Skin epidermis (tissue), 12 donors: ENCODE measurements around the gene RAB5IF.
"Not testable (repeated sequence)": the region's sequence is repeated elsewhere in the genome, so short reads cannot be mapped to it uniquely, and the experiment has no call there.

Experiments used
- H3K27ac ChIP-seq, 21 experiments: fragments of 200-600 bp; sonication (generic) in 11 of 21; one replicate each; pipeline ENCODE4 v1.5.0; 2020; ENCODE audit warnings: mild to moderate bottlenecking in 3 of 21, inconsistent platforms in 2 of 21, moderate library complexity in 2 of 21
- H3K4me3 ChIP-seq, 7 experiments: fragments of 200-600 bp; sonication (generic) in 2 of 7; one replicate each; pipeline ENCODE4 v1.5.0; 2020; ENCODE audit warnings: inconsistent platforms in 2 of 7, mild to moderate bottlenecking in 2 of 7, moderate library complexity in 1 of 7

Gene RAB5IF

GRCh38 chr20:36605399-36606157 is at the start of gene RAB5IF:
Gene RAB5IF (plus strand): TSS chr20:36605779. CDS start chr20:36605952, 173 bp downstream.
- Histone ChIP-seq H3K27ac (peak within 1 kb of the TSS; percentile 42 to 98 (median 92)), H3K4me3 (peak within 1 kb of the TSS; percentile 67 to 95 (median 86))

- Histone ChIP-seq H3K27ac (no peak overlapping the region), H3K4me3 (no peak overlapping the region)
Observed at GRCh38 chr20:36562724-36563123, 42.9 kb upstream of the RAB5IF start.

- H3K27ac ChIP-seq = no peak overlapping the region
- no peak overlapping the region for H3K4me3 ChIP-seq
Observed at GRCh38 chr20:36563374-36563773, 42.2 kb upstream of the RAB5IF start.

- not testable (repeated sequence) for H3K4me3 ChIP-seq, H3K27ac ChIP-seq
Observed at GRCh38 chr20:36564078-36564725, 41.4 kb upstream of the RAB5IF start.

- not testable (repeated sequence) for H3K27ac ChIP-seq
Observed at GRCh38 chr20:36564726-36565121, 40.9 kb upstream of the RAB5IF start.

GRCh38 chr20:36565520-36565919 is 40.1 kb upstream of the RAB5IF start:
- no peak overlapping the region for H3K27ac ChIP-seq
- H3K4me3 ChIP-seq = no peak overlapping the region

More at GRCh38 chr20:36564726-36565121, 40.9 kb upstream of the RAB5IF start:
- not testable (repeated sequence) for H3K4me3 ChIP-seq

GRCh38 chr20:36569847-36570429 is 35.6 kb upstream of the RAB5IF start:
- Histone ChIP-seq H3K4me3 (no peak overlapping the region), H3K27ac (no peak overlapping the region)

GRCh38 chr20:36571564-36572504 is 33.7 kb upstream of the RAB5IF start:
- H3K4me3 ChIP-seq = no peak overlapping the region
- peak overlapping the region in 17 of 21 experiments; percentile 81 to 97 (median 91) for H3K27ac ChIP-seq

GRCh38 chr20:36572701-36573102 is 32.9 kb upstream of the RAB5IF start:
- Histone ChIP-seq H3K27ac (peak overlapping the region in 20 of 21 experiments; percentile 80 to 97 (median 90)), H3K4me3 (peak overlapping the region; percentile 54 to 90 (median 75))

GRCh38 chr20:36573103-36573797 is 32.3 kb upstream of the RAB5IF start, which contains the start of gene TGIF2:
Gene TGIF2 (plus strand): TSS chr20:36573597. CDS start chr20:36578775, 5,178 bp downstream.
- H3K27ac ChIP-seq = peak within 1 kb of the TSS; percentile 65 to 97 (median 90)
- H3K4me3 ChIP-seq = peak within 1 kb of the TSS; percentile 54 to 90 (median 75)

- Histone ChIP-seq H3K4me3 (peak overlapping the region; percentile 54 to 90 (median 75)), H3K27ac (peak overlapping the region; percentile 65 to 97 (median 90))
Observed at GRCh38 chr20:36573798-36574365, 31.7 kb upstream of the RAB5IF start.

GRCh38 chr20:36574366-36575135 is 31.0 kb upstream of the RAB5IF start:
- H3K4me3 ChIP-seq = peak overlapping the region; percentile 54 to 90 (median 75)
- peak overlapping the region; percentile 65 to 97 (median 90) for H3K27ac ChIP-seq

- Histone ChIP-seq H3K27ac (peak overlapping the region in 1 of 21 experiments; percentile 90), H3K4me3 (no peak overlapping the region)
Observed at GRCh38 chr20:36576081-36576445, 29.5 kb upstream of the RAB5IF start.

GRCh38 chr20:36578356-36579041 is 27.1 kb upstream of the RAB5IF start:
- H3K4me3 ChIP-seq = no peak overlapping the region
- no peak overlapping the region for H3K27ac ChIP-seq

GRCh38 chr20:36579996-36580545 is 25.5 kb upstream of the RAB5IF start:
- Histone ChIP-seq H3K27ac (no peak overlapping the region), H3K4me3 (no peak overlapping the region)

GRCh38 chr20:36582322-36582721 is 23.3 kb upstream of the RAB5IF start:
- H3K4me3 ChIP-seq = no peak overlapping the region

GRCh38 chr20:36582821-36583220 is 22.8 kb upstream of the RAB5IF start:
- Histone ChIP-seq H3K27ac (peak overlapping the region in 2 of 21 experiments; percentile 49 to 59), H3K4me3 (no peak overlapping the region)

More at GRCh38 chr20:36582322-36582721, 23.3 kb upstream of the RAB5IF start:
- peak overlapping the region in 2 of 21 experiments; percentile 49 to 59 for H3K27ac ChIP-seq
